ENCODE data around the gene TGFB1.
"Not testable (repeated sequence)": the region's sequence is repeated elsewhere in the genome, so short reads cannot be mapped to it uniquely, and the experiment has no call there.

TGFB1 gene

DNA sequence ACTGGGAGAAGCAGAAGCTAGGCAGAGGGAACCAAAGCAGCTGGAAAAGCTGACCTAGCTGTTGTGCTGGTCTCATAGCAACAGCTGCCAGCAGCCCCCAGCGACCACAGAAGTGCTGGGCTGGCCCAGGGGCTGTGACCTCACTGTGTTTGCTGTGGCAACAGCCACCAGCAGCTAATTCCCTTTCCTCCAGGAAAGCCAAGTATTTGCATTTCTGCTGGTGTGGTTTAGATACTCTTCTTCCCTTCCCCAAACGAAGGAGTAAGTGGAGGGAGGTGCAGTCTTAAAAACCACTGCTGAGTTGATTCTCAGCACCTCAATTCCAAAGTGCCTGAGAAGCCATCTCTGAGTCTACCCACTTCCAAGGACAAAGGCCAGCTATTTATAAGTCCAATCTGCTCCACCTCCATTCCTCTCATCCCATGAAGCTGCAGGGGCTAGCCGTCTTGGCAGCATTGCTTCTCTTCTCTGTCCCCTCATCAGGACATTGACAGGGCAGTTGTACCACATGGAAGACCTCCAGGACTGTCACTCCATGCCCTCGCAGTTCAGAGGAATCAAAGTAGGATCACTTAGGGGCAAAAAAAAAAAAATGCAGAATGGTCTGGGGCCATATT, 55.3 kb downstream of the TGFB1 start:
- H3K4me1 ChIP-seq (ENCODE audit: control insufficient read depth, insufficient read depth, low read length) = peaks cover 36% of the 10 kb centered on the region
- no peak overlapping the region for H3K9ac ChIP-seq (ENCODE audit: low read length)
- H3K4me3 ChIP-seq (ENCODE audit: low read length) = no peak overlapping the region
- peaks cover 41% of the 10 kb centered on the region for H3K36me3 ChIP-seq (ENCODE audit: control insufficient read depth, insufficient read depth, low read length)
- no peaks in the 10 kb centered on the region for H3K27me3 ChIP-seq (ENCODE audit: control insufficient read depth, insufficient read depth, low read length)
- H3K27ac ChIP-seq (ENCODE audit: low read depth, low read length) = peak overlapping the region; percentile 83

- Histone ChIP-seq H3K27ac (ENCODE audit: low read depth, low read length) (peak overlapping the region; percentile 70), H3K9ac (ENCODE audit: low read length) (no peak overlapping the region), H3K36me3 (ENCODE audit: control insufficient read depth, insufficient read depth, low read length) (peaks cover 39% of the 10 kb centered on the region)
These were observed 55.9 kb downstream of the TGFB1 start for GRCh38 chr19:41297628-41298347.

GRCh38 chr19:41296433-41296871, 57.3 kb downstream of the TGFB1 start:
- Histone ChIP-seq H3K9ac (ENCODE audit: low read length) (no peak overlapping the region), H3K36me3 (ENCODE audit: control insufficient read depth, insufficient read depth, low read length) (peaks cover 48% of the 10 kb centered on the region), H3K27ac (ENCODE audit: low read depth, low read length) (no peak overlapping the region), H3K27me3 (ENCODE audit: control insufficient read depth, insufficient read depth, low read length) (no peaks in the 10 kb centered on the region), H3K4me3 (ENCODE audit: low read length) (no peak overlapping the region), H3K4me1 (ENCODE audit: control insufficient read depth, insufficient read depth, low read length) (peaks cover 36% of the 10 kb centered on the region)

More at GRCh38 chr19:41297628-41298347, 55.9 kb downstream of the TGFB1 start:
- Histone ChIP-seq H3K4me1 (ENCODE audit: control insufficient read depth, insufficient read depth, low read length) (peaks cover 36% of the 10 kb centered on the region), H3K4me3 (ENCODE audit: low read length) (no peak overlapping the region), H3K27me3 (ENCODE audit: control insufficient read depth, insufficient read depth, low read length) (no peaks in the 10 kb centered on the region)

- Histone ChIP-seq H3K9ac (ENCODE audit: low read length) (no peak overlapping the region), H3K4me1 (ENCODE audit: control insufficient read depth, insufficient read depth, low read length) (peaks cover 36% of the 10 kb centered on the region), H3K27me3 (ENCODE audit: control insufficient read depth, insufficient read depth, low read length) (no peaks in the 10 kb centered on the region), H3K36me3 (ENCODE audit: control insufficient read depth, insufficient read depth, low read length) (peaks cover 51% of the 10 kb centered on the region), H3K27ac (ENCODE audit: low read depth, low read length) (no peak overlapping the region), H3K4me3 (ENCODE audit: low read length) (no peak overlapping the region)
These were observed 58.2 kb downstream of the TGFB1 start for GRCh38 chr19:41295499-41295898.

DNA sequence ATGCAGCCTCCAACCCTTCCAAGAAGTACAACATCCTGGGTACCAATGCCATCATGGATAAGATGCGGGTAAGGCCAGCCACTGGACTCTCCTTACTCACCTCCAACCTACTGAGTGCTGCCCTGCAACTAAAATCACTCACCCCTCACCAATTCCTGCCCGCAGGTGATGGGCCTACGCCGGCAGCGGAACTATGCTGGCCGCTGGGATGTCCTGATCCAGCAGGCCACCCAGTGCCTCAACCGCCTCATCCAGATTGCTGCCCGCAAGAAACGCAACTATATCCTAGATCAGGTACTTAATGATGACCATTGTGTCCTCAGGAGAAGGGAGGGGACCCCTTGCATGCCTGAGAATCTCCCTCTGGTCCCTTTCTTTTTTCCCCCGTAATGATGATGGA, 59.3 kb downstream of the TGFB1 start:
- H3K27ac ChIP-seq (ENCODE audit: low read depth, low read length) = no peak overlapping the region
- peaks cover 25% of the 10 kb centered on the region for H3K4me1 ChIP-seq (ENCODE audit: control insufficient read depth, insufficient read depth, low read length)
- H3K4me3 ChIP-seq (ENCODE audit: low read length) = no peak overlapping the region
- no peaks in the 10 kb centered on the region for H3K27me3 ChIP-seq (ENCODE audit: control insufficient read depth, insufficient read depth, low read length)
- no peak overlapping the region for H3K9ac ChIP-seq (ENCODE audit: low read length)
- peaks cover 54% of the 10 kb centered on the region for H3K36me3 ChIP-seq (ENCODE audit: control insufficient read depth, insufficient read depth, low read length)

DNA sequence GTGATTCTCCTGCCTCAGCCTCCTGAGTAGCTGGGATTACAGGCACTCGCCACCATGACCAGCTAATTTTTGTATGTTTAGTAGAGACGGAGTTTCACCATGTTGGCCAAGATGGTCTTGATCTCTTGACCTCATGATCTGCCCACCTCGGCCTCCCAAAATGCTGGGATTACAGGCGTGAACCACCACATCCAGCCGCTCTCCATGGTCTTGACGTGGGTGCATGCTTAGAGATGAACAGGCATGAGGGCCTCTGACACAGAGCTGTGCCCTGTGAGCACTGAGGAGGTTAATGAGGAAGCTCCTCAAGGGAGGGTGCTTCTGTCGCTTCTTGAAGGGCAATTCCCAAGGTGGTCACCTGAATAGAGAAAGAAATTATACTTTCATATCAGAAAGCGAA, 63.9 kb downstream of the TGFB1 start:
- not testable (repeated sequence) for H3K9ac ChIP-seq (ENCODE audit: low read length); H3K27ac ChIP-seq (ENCODE audit: low read depth, low read length); H3K4me3 ChIP-seq (ENCODE audit: low read length); H3K27me3 ChIP-seq (ENCODE audit: control insufficient read depth, insufficient read depth, low read length); H3K4me1 ChIP-seq (ENCODE audit: control insufficient read depth, insufficient read depth, low read length)
- H3K36me3 ChIP-seq (ENCODE audit: control insufficient read depth, insufficient read depth, low read length) = peaks cover 62% of the 10 kb centered on the region

GRCh38 chr19:41288673-41289530, 64.8 kb downstream of the TGFB1 start:
- H3K4me1 ChIP-seq (ENCODE audit: control insufficient read depth, insufficient read depth, low read length) = no peaks in the 10 kb centered on the region
- H3K36me3 ChIP-seq (ENCODE audit: control insufficient read depth, insufficient read depth, low read length) = peaks cover 60% of the 10 kb centered on the region
- no peak overlapping the region for H3K9ac ChIP-seq (ENCODE audit: low read length)
- H3K27ac ChIP-seq (ENCODE audit: low read depth, low read length) = no peak overlapping the region
- no peak overlapping the region for H3K4me3 ChIP-seq (ENCODE audit: low read length)
- no peaks in the 10 kb centered on the region for H3K27me3 ChIP-seq (ENCODE audit: control insufficient read depth, insufficient read depth, low read length)
